D721Med (cell line): ENCODE measurements around the gene DPY19L3.

Experiments
- DNase-seq: peaks from one replicate; pipeline ENCODE4 v3.0.0; 2011; ENCODE audit warnings: low spot score; ENCODE audit not compliant: insufficient read length
- FAIRE-seq: peaks from 2 replicates; lab custom pipeline; 2011; peaks lifted over from hg19 to GRCh38; lab: Jason Lieb, UNC
- TF ChIP-seq, protein P1 (sequence below): IDR thresholded peaks from 2 replicates; pipeline ENCODE4 v1.5.1; 2012; ENCODE audit warnings: mild to moderate bottlenecking, control low read depth; ENCODE audit not compliant: insufficient read depth; ENCODE audit errors: missing control alignments

Gene DPY19L3

GRCh38 chr19:32406161-32407003, 812 bp downstream of the DPY19L3 start:
- TF ChIP-seq, protein P1, sequence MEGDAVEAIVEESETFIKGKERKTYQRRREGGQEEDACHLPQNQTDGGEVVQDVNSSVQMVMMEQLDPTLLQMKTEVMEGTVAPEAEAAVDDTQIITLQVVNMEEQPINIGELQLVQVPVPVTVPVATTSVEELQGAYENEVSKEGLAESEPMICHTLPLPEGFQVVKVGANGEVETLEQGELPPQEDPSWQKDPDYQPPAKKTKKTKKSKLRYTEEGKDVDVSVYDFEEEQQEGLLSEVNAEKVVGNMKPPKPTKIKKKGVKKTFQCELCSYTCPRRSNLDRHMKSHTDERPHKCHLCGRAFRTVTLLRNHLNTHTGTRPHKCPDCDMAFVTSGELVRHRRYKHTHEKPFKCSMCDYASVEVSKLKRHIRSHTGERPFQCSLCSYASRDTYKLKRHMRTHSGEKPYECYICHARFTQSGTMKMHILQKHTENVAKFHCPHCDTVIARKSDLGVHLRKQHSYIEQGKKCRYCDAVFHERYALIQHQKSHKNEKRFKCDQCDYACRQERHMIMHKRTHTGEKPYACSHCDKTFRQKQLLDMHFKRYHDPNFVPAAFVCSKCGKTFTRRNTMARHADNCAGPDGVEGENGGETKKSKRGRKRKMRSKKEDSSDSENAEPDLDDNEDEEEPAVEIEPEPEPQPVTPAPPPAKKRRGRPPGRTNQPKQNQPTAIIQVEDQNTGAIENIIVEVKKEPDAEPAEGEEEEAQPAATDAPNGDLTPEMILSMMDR, result no peak
- DNase-seq (no peak), FAIRE-seq (no peak)

DNA sequence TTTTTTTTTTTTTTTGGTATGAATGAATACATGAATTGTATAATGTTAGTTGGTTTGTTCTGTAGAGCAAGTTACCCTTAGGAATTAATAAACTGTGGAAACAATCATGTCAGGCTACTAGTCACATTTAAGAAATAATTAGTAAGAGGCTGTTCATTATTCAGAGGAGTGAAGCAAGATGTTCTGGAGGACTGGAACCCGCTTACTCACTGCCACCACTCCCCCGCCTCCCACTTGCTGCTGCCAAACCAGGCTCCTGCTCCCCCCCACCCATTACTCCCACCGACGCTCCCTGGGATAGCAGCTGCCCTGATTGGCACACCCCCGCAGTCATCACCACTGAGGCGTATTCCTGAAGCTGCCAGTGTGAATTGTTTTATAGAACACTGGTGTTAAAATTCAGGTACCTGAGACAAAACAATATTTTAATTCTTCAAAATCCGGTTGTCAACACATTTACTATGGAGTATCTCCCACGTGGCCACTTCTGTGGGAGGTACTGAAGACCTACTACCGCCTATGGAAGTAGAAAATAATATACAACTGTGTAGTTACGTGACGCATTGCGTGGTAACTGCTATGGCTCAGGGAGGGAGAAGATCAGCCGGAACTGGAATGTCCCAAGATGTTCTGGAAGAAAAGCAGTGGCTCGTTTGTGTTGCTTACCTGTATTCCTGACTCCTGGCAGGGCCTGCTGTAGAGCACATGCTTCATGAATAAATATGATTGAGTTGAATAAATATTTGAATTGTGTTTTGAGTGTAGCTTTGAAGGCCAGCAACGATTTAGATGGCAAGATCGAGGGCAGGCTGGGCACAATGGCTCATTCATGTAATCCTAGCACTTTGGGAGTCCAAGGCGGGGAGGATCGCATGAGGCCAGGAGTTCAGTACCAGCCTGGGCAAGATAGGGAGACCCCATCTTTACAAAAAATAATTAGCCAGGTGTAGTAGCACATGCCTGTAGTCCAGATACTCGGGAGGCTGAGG, 1.7 kb downstream of the DPY19L3 start:
- TF ChIP-seq, protein P1, result no peak

DNA sequence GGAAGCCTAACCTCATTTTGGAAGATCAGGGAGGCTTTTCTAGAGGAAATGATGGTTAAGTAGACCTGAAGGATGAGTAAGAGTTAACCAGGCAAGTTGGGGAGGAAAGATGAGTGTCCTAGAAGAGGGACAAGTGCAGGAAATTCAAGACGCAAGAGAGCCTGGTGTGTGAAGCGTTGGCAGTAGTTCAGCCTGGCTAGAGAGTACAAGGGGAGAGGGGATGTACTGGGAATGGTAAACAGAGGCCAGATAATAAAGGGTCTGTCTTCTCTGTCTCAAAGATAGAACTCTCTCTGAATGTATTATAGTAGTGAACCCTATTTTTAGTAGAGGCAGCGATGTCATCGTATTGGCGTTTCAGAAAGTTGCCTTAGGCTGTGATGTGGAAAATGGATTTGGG, 9.7 kb downstream of the DPY19L3 start:
- DNase-seq, result no peak
- FAIRE-seq, result no peak
- TF ChIP-seq, protein P1, result no peak

More for the DNA sequence above, 1.7 kb downstream of the DPY19L3 start:
- FAIRE-seq (no peak), DNase-seq (no peak)

DNA sequence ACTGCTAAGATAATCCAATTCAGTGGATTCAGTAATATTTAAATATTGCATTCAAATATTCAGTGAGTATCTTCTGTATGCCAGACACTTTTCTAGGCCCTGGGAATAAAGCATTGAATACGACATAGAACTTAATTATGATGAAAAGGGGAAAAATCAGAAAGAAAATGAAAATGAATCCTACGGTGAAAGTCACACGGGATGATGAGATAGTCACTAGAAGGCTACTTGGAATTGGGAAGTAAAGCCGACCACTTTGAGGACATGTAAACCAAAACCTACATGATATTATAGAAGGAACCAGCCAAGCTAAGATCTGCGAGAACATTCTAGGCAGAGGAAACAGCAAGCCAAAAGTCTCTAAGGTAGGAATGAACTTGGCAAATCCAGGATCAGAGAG, 10.1 kb downstream of the DPY19L3 start:
- TF ChIP-seq, protein P1, result no peak
- FAIRE-seq (no peak), DNase-seq (no peak)

DNA sequence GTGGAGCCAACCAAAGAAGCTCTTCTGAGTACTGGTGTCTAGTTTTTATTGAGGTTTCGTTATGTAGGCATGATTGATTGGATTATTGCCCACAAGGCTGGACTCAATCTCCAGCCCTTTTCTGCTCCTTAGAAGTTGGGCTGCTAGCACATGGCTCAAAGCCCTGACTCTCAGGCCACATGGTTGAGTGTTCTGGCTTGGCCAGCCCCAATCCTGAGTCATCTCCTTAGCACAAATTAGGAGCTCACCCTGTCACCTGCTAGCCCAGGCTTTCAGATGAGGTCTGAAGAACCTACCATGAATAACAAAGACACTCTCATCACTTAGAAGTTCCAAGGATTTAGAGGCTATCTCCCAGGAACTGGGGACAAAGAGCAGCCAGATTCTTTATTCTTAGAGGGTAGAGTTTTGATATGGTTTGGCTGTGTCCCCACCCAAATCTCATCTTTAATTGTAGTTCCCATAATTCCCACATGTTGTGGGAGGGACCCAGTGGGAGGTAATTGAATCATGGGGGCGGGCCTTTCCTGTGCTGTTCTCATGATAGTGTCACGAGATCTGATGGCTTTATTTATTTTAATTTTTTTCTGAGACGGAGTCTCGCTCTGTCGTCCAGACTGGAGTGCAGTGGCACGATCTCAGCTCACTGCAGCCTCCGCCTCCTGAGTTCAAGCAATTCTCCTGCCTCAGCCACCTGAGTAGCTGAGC, 11.3 kb downstream of the DPY19L3 start:
- TF ChIP-seq, protein P1, result no peak
- no peak for DNase-seq
- no peak for FAIRE-seq

DNA sequence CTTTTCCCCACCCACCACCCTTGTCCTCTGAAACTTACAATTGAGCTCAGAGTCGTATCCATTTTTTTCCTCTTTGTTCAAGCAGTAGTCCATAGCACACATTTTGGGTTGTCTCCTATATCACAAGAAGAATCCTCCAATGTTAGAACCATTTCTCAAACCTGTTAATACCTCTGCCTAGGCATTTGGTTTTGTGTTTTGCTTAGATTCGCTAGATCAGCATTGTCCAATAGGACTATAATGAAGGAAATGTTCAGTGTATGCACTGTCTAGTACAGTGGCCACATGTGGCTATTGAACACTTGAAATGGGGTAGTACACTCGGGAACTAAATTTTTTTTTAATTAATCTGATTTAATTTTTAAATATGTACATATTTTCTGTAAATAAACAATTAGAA, 12.6 kb downstream of the DPY19L3 start:
- FAIRE-seq, result no peak
- DNase-seq, result no peak
- TF ChIP-seq, protein P1, result no peak
